OCI-LY1 (cell line): ENCODE data around the gene PKDCC.

Experiments
- EZH2 ChIP-seq: fragments of 200-600 bp; sonication (generic), shearing (Covaris generic); IDR thresholded peaks from 2 replicates; pipeline ENCODE4 v1.8.0; 2017; ENCODE audit warnings: borderline replicate concordance, mixed run types, mild to moderate bottlenecking, antibody characterized with exemption, low read length, moderate library complexity, mixed read lengths
- TF ChIP-seq, protein P1 (sequence below): fragments of 200-600 bp; sonication (generic), shearing (Covaris generic); IDR thresholded peaks from 2 replicates; pipeline ENCODE4 v1.5.1; 2017; ENCODE audit warnings: mild to moderate bottlenecking, antibody characterized with exemption, low read length, moderate library complexity, mixed read lengths

DNA sequence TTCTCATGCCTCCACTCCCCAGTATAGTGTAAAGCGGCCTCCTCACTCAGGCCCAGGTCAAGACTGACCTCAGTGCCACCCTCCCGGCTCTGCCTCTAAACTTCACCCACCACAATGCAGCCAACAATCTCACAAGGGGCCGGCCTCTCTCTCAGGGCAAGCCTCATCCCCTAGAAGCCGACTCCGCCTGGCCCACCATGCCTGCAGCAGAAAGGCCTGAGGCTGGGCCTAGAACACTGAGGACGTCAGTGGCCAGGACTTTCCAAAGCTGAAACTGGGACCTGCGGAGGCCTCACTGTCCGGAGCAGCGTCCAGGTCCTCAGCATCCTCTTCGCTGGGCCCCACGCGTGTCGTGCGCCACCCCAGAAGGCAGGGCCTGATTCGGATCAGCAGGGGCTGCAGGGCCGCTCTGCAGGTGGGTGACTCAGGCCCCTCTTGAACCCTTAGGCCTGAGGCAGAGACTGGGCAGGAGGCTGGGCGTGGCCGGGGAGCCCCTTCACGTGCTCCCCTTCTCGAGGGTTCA lies 52.9 kb downstream of the PKDCC start:
- TF ChIP-seq, protein P1, sequence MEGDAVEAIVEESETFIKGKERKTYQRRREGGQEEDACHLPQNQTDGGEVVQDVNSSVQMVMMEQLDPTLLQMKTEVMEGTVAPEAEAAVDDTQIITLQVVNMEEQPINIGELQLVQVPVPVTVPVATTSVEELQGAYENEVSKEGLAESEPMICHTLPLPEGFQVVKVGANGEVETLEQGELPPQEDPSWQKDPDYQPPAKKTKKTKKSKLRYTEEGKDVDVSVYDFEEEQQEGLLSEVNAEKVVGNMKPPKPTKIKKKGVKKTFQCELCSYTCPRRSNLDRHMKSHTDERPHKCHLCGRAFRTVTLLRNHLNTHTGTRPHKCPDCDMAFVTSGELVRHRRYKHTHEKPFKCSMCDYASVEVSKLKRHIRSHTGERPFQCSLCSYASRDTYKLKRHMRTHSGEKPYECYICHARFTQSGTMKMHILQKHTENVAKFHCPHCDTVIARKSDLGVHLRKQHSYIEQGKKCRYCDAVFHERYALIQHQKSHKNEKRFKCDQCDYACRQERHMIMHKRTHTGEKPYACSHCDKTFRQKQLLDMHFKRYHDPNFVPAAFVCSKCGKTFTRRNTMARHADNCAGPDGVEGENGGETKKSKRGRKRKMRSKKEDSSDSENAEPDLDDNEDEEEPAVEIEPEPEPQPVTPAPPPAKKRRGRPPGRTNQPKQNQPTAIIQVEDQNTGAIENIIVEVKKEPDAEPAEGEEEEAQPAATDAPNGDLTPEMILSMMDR: no peak
- TF ChIP-seq EZH2: no peak
